GM18861 (cell line): ENCODE measurements around the gene UBE2F.
"Not testable (repeated sequence)": the region's sequence is repeated elsewhere in the genome, so short reads cannot be mapped to it uniquely, and the experiment has no call there.

ENCODE experiments used
- ATAC-seq: cut with Tn5 transposase; IDR thresholded peaks from one replicate; pipeline ENCODE4 v1.9.1; 2021; ENCODE audit not compliant: unreplicated experiment

The UBE2F gene

GRCh38 chr2:237943395-237944094 lies 23.3 kb upstream of the UBE2F start:
- ATAC-seq, result no peak

DNA sequence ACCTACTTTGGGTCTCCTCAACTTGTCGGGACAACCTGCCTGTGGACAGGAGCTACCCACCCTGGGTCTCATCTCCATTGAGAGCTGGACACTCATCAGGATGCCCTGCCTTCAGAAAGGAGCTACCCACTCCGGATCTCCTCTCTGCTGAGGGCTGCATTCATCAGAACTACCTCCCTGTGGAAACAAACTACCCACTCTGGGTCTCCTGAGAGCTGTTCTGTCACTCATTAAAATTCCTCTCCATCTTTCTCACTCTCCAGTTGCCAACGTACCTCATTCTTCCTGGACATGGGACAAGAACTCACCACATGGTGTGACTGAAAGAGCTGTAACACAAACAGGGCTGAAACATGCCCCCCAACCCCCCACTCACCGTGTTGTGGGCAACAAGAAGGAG lies 22.5 kb upstream of the UBE2F start:
- no peak for ATAC-seq

DNA sequence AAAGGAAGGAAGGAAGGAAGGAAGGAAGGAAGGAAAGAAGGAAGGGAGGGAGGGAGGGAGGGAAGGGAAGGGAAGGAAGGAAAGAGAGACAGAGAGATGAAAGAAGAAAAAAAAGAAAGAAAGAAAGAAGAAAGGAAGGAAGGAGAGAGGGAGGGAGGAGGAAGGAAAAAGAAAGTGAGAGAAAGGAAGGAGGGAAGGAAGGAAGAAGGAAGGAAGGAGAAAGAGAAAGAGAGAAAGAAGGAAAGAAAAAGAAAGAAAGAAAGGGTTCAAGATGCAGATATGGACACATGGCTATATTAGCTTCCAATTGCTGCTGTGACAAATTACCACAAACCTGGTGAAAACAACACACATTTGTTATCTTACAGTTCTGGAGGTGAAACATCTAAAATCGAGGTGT lies 20.4 kb upstream of the UBE2F start:
- no peak for ATAC-seq

DNA sequence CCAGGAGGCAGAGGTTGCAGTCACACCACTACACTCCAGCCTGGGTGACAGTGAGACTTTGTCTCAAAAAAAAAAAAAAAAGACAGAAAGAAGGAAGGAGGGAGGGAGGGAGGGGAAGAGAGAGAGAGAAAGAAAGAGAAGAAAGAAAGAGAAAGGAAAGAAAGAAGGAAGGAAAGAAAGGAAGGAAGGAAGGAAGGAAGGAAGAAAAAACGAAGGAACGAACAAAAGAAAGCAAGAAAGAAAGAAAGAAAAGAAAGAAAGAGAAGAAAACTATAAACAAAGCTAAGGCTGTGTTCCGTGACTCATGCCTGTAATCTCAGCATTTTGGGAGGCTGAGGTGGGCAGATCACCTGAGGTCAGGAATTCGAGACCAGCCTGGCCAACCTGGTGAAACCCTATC lies 15.5 kb upstream of the UBE2F start:
- not testable (repeated sequence) for ATAC-seq

DNA sequence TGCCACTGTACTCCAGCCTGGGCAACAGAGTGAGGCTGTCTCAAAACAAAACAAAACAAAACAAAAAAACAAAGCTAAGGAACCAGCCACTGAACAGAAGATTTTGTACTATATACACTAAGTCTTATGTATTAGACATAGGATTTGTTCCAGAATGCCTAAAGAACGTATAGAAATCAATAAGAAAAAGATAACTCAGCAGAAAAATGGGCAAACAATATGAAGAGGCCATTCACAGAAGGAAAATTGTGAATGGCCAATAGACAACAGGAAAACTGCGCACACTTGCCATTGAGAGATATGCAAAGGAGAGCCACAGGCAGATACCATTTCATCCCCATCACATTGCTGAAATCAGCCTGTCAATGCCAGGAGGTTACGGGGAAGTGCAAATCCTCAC lies 14.9 kb upstream of the UBE2F start:
- no peak for ATAC-seq

DNA sequence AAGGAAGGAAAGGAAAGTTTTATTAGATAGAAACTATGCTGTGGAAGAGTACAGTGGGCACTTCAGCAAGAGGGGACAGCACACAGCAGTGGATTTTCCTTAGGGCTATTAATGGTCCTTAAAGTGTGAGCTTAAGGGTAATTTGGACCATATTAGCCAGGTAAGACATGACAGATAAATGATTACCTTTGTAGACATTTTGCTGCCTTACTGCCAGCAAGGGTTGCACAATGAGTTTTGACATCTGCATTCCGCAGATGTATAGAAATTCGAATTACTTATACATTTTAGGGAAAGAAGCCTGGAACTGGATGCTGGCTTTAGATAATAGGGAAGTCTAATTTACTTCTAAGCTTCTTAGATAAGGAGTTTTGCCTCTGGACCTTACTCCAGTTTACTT lies 14.0 kb upstream of the UBE2F start:
- ATAC-seq, result no peak

DNA sequence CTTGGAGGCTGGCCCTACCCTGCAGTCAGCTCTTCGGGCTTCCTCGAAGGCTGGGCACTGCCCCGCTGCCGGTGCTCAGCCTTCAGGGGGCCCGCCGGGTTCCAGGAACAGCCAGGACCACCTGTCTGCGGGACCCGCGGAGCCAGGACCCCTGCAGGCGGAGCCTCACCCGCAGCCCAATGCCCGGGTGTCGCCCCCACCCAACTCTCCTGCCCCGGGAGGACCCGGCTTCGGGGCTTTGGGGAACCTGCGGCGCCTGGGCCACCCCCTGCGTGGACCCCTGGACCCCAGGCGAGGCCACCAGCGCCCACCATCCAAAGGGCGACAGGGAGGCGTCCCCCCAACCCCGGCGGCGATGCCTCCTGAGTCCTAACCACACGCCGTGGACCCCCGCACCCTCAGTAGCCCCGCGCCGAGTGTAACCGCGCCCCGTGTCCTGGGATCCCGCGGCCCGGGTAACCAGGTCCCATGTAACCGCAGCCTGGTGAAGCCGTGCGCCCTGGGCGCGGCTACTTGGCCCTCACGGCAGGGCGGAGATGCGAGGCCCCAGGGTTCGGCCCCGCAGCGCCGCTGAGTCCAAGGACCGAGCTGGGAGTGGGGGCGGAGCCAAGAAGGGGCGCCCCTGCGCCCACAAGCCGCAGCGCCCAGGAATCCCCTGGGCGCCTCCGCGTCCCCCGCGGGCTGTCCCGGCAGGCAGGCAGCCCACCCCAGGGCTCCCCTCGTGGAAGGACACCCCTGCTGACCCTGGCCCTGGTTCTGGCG lies 11.0 kb upstream of the UBE2F start:
- ATAC-seq, result no peak

- ATAC-seq, result no peak
Observed at GRCh38 chr2:237956402-237956736, 10.4 kb upstream of the UBE2F start.

DNA sequence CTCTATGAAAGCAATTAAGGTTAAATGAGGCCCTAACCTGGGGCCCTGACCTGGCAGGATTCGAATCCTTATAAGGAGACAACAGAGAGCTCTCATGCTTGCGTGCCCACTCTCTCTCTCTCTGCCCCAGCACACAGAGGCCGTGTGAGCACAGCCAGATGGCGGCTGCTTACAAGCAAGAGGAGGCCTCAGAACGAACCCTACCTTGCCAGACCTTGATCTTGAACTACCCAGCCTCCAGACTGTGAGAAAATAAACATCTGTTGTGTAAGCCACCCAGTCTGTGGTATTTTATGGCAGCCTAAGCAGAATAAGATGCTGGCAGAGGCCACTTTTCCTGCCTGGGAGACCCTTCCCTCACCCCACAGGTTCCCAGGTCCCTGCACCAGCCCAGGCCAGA lies 5.2 kb upstream of the UBE2F start:
- ATAC-seq, result no peak

GRCh38 chr2:237962432-237963084 lies 4.3 kb upstream of the UBE2F start:
- ATAC-seq, result no peak

- not testable (repeated sequence) for ATAC-seq
Observed at GRCh38 chr2:237963490-237963991, 3.3 kb upstream of the UBE2F start.

DNA sequence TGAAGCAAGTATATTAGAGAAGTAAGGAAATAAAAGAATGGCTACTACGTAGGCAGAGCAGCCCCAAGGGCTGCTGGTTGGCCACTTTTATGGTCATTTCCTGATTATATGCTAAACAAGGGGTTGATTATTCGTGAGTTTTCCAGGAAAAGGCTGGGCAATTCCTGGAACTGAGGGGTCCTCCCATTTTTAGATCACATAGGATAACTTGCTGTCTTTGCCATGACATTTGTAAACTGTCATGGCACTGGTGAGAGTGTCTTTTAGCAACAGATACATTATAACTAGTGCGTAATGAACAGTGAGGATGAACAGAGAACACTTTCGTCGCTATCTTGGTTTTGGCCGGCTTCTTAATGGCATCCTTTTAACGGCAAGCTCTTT lies 2.6 kb upstream of the UBE2F start:
- ATAC-seq, result no peak

- no peak for ATAC-seq
Observed at GRCh38 chr2:237964578-237965404, 2.0 kb upstream of the UBE2F start.

- ATAC-seq, result not testable (repeated sequence)
Observed at GRCh38 chr2:237965844-237966243, 970 bp upstream of the UBE2F start.

GRCh38 chr2:237966250-237966564 lies 607 bp upstream of the UBE2F start:
- ATAC-seq, result no peak

- no peak for ATAC-seq
Observed at GRCh38 chr2:237967463-237967951, 693 bp downstream of the UBE2F start.

GRCh38 chr2:237968048-237968862 lies 1.4 kb downstream of the UBE2F start:
- peak; percentile 27 for ATAC-seq

GRCh38 chr2:237971661-237972060 lies 4.8 kb downstream of the UBE2F start:
- ATAC-seq, result no peak

DNA sequence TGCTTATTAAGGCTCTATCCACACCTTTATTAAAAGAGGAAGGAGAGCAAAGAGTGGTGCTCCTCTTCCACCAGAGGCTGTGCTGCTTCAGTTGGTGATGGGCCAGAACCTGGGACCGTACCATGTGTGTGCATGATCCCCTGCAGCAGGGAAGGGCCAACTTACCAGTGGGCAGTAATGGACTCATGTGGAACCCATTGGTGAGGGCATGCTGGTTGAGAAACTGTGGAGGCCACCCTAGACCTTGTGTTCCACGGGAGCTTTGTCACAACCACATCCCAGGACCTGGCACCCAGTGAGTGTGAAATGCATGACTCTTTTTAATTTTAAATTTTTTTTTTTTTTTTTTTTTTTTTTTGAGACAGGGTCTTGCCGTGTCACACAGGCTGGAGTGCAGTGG lies 5.4 kb downstream of the UBE2F start:
- ATAC-seq, result no peak

DNA sequence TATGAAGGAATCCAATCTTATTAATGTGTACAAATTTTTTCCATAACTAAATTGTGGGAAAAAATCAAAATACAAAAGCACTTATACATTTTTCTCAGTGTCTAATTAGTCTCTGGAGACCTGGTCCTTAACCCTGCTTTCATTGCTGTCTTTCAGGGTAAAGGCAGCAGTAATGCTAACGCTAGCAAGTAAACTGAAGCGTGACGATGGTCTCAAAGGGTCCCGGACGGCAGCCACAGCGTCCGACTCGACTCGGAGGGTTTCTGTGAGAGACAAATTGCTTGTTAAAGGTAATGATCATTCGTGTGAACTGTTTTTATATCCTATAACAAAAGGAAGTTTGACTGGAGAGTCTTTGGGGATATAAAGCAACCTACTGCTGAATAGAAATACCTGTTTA lies 6.1 kb downstream of the UBE2F start:
- ATAC-seq, result no peak
